CD4-positive, alpha-beta T cell treated with Interleukin-17A for 4 hours (primary cell): Measurements from ENCODE around the gene TMEM14A.
"Not testable (repeated sequence)": the region's sequence is repeated elsewhere in the genome, so short reads cannot be mapped to it uniquely, and the experiment has no call there.

Source experiments
- DNase-seq: peaks from one replicate; pipeline ENCODE4 v3.0.0-alpha.2; 2020; ENCODE audit warnings: mixed read lengths

The TMEM14A gene

DNA sequence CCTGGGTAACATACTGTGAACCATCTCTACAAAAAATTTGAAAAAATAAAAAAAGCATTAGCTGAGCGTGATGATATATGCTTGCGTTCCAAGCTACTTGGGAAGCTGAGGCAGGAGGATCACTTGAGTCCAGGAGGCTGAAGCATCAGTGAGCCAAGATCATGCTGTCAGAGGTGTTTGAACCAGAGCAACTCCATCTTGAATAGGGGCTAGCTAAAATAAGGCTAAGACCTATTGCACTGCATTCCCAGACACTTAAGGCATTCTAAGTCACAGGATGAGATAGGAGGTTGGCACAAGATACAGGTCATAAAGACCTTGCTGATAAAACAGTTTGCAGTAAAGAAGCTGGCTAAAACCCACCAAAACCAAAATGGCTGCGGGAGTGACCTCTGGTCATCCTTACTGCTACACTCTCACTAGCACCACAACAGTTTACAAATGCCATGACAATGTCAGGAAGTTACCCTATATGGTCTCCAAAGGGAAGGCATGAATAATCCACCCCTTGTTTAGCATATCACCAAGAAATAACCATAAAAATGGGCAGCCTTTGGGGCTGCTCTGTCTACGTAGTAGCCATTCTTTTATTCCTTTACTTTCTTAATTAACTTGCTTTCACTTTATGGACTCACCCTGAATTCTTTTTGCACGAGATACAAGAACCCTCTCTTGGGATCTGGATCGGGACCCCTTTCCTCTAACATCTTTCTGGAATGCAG is 34.0 kb downstream of the TMEM14A start:
- DNase-seq = not testable (repeated sequence)

DNA sequence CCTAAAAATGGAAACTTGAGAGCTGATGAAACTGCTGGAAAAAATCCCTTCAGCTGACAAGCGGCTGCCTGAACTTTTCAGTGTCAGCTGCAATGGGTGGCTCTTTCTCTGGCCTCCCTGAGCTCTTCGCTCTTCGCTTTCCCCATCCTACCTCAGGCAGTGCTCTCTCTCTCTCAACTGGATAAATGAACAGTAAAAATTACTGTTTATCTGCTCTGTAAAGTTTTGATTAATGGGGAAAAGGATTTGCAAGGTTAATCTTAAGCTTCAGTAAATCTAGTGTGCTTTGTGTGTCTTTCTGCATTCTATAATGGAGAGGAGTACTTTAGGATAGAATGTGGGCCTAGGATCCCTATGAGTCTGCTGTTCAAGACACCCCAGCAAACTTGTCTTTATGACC is 35.1 kb downstream of the TMEM14A start:
- no peak for DNase-seq

DNA sequence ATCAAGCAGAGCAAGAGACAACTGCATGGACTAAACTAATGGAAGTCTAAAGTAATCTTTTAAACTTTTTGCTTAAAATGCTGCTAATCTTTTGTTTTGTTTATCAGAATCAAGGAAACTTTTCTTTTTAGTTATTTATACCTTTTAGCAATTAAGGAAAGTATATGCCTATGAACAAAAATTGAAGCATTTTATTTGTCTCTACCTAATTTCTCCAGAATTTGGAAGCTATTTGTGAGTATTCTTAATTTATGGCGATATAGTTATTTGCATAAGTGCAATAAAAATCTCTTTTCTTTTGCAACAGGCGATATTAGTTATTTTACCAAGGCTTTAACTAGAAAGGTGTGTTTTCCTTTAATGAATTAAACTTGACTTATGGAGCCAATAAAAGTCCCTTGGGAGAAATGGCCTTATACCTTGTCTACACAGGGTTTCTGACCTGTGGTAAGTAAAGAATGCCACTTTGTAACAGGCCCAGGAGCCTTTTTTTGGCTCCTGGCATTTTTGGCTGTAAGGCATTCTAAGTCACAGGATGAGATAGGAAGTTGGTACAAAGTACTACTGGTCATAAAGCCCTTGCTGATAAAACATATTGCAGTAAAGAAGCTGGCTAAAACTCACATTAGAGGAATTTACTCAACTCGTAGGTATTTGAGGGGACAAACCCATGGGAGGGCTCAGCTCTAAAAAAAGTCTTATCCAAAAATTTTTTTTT is 37.2 kb downstream of the TMEM14A start:
- DNase-seq = no peak

DNA sequence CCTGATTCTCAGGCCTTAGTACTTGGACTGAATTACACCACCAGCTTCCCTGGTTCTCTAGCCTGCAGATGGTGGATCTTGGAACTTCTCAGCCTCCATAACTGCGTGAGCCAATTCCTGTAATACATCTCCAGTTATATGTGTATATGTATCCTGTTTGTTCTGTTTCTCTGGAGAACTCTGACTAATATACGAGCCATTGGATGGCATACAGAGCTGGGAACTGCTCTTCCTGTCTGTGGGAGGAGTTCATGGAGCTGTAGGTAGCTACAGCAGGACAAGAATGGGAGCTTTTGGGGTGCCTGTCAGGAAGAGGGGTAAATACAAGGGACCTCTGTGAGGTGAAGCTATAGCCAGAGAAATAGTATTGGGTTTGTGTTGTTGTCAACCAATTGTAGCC is 41.2 kb downstream of the TMEM14A start:
- no peak for DNase-seq

DNA sequence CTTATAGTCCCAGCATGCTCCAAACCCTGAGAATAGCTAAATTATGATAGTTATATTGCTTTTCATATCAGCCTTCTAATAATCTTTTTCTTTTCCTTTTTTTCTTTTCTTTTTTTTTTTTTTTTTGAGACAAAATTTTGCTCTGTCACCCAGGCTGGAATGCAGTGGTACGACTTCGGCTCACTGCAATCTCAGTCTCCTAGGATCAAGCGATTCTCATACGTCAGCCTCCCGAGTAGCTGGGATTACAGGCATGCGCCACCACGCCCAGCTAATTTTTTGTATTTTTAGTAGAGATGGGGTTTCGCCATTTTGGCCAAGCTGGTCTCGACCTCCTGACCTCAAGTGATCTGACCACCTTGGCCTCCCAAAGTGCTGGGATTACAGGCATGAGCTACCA is 43.8 kb downstream of the TMEM14A start:
- not testable (repeated sequence) for DNase-seq

DNA sequence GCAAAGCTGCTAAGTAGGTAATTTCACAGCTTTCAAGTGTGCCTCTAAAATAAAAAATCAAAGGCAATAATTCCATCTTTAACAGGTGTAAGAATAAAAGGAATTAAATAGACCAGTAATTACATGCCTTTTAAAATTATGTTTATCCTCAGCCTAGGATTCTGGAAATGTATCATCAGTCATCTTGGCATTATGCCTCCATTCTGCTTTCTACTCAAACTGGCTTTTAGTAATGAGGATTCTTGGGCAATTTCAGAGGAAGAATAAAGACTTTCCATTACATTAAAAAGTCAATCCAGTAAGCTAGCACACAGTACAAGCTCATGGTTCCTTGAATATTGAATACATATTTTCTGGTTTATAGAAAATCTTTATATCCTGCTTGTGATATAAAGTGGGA is 47.6 kb downstream of the TMEM14A start:
- no peak for DNase-seq

DNA sequence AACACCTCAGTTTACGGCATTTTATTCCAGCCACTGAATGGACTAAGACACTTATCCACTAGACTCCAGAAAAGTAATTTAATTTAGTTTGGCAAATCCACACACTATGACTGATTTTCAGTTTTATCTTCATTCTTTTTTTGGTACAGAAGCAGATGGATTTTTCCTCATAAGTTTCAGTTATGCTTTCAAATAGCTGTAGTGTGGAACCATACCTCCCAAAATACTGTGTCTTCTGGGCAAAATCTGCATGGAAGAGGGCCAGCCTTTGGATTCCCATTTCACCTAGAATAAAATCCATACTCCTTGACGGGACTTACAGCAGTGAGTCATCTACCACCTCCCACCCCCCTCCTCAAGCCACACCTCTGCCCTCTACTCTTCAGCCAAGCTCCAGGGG is 49.4 kb downstream of the TMEM14A start:
- no peak for DNase-seq

DNA sequence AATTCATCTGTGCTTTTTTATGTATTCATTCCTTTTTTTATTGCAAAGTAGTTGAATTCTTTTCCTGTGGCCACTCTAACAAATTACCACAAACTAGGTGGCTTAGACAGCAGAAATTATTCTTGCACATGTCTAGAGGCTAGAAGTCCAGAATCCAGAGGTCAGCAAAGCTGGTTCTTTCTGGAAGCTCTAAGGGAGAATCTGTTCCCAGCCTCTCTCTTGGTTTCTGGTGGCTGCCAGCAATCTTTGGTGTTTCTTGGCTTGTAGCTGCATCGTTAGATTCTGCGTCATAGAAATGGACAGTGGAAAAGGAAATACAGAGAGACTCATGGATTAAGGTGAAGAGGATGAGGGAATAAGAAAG is 53.1 kb downstream of the TMEM14A start:
- no peak for DNase-seq

DNA sequence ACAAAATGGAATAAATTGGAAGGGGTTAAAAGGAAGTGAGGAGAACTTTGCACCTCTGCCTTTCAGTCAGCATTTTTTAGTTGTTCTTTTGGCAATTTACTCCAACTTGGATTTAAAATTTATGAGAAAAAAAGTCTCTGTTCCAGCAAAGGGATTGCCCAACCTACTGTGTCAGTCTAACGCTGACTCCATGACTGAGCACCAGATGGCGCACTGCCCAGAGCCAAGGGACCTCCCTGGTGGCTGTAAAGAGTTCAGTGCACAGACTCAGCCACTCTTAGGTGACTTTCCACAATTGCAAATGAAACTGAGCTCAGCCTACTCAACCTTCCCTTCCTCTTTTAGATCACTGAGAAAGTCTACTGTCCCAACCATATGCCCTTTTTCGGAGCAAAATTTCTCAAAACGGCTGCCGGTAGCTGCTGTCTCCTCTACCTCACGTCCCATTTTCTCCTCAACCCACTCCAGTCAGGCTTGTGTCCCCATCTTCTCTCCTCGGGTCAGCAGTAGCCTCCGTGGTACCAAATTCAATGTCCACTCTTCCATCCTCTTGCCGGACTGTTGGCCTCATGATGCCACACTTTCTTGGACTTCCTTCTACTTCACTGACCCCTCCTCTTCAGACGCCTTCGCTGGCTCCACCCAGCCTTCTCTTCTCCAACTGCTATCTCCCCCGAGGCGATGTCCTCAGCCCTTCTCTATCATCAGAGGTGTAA is 53.7 kb downstream of the TMEM14A start:
- DNase-seq = peak; percentile 49

DNA sequence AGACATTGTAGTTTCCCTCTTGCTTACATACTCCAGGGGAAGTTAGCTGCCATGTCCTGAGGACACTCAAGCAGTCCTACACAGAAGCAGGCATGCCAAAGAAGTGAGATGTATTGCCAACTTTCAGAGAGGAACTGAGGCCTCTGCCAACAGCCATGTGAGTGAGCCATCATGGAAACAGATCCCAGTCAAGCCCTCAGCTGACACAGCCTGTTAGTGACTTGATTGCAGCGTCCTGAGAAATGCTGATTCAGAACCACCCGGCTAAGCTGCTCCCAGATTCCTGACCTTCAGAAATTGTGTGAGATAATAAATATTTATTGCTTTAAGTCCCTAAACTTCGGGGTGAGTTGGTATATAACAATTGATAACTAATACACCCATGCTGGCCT is 54.2 kb downstream of the TMEM14A start:
- DNase-seq = no peak

DNA sequence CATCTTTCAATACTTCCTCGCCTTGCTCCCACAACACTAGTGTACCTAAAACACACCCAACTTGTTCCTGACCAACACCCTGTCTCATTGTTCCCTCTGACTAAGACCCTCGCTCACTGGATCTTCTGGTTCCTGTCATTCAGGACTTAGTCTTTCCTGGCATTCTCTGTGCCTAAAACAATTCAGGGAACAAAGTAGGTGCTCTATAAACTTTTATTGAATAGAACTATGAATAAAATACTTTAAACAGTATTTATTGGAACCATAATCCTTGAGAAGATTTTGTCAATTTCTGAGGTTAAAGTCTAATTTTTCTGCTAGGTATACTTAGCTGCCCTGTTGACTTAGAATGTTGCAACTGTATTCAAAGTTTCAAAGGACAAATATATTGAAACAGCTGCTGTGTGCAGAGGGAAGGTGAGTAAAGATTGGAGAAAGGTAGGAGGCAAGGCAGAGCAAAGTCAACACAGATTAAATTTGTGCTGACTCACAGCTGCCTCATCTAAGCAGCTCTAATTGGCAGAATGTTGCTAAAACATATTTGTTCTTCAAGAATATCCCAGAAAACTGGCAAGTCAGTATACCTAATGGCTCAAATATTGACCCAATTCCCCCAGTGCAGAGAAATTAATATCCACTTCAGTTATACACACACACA is 54.8 kb downstream of the TMEM14A start:
- no peak for DNase-seq

DNA sequence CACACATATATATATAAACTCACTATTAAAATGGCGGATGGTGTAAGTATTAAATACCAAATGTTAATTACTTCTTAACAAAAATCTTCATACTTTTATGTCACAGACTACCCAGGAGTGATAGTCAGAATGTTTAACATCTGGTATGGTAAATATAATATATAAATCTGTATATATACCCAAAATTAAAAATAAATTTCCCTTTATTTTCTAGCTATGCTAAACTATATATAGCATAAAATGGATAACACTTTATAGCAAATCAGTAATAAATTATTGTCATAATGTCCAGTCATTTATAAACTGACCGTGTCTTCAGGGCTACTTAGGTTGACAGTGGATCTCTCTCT is 55.3 kb downstream of the TMEM14A start:
- no peak for DNase-seq

DNA sequence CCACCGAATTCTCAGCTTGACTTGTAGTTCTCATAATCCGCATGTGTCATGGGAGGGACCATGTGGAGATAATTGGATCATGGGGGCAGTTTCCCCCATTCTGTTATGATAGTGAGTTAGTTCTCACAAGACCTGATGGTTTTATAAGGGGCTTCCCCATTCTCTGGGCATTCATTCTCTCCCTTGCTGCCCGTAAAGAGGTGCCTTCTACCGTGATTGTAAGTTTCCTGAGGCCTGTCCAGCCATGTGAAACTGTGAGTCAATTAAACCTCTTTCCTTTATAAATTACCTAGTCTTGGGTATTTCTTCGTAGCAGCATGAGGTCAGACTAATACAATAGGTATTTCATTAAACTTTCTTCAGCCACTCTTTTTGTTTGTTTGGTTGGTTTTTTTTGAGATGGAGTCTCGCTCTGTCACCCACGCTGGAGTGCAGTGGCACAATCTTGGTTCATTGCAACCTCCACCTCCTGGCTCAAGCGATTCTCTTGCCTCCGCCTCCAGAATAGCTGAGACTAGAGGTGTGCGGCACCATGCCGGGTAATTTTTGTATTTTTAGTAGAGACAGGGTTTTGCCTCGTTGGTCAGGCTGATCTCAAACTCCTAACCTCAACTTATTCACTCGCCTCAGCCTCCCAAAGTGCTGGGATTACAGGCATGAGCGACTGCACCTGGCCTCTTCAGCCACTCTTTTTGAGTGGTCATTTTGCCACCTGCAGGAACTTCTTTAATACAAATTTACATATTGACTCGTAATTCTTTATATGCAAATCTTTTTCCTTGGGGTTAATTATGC is 56.0 kb downstream of the TMEM14A start:
- DNase-seq = no peak

DNA sequence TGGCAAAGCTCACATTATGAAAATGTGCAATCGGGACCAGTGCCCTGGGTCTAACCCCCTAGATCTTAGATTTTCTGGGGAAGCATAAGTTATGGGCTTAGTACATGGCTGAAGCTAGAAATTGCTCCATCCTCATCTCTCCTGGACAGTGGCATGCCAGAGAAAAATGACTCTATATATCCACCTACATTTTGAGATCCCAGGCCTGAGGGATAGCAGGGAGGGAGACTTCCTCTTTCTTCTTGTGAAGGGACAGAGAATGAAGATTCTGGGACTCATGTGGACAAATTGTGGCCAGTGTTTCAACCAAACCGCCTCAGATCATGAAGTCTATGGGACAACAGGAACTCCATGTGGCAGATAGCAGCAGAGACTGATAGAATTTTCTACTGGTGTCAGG is 57.0 kb downstream of the TMEM14A start:
- no peak for DNase-seq

DNA sequence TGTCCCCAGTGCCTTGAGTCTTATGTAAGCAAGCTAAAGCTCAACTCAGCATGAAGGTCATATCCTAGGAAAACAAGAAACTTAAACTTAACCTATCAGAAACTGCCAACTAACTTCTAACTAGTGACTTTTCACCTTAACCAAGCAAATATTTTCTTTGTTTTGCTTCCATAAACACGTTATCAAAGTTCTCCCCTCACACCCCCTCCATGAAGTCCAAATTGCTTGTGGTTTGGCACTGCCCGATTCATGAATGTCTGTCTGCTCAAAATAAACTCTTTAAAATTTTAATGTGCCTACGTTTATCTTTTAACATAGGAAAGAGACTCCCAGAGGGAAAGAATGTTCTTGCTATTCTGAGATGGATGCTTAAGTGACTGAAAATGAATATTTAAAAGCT is 57.5 kb downstream of the TMEM14A start:
- DNase-seq = no peak

DNA sequence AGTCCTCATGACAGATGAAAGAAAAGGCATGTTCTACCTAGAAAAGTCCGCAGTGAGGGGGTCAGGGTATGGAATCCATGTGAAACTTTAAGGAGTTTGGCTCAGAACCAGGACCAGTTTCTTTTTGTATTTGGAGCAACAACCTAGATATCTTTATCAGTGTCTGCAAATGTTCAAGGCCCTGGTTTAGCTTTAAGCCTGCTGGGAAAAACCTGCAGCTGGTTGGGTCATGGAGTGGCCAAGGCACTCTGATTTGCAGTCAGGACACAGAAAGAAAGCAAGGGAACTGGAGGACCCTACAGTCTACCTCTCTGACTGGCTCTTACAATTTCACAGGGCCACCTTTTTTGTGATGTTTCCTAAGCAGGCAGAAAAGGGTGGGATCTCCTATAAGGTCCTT is 58.7 kb downstream of the TMEM14A start:
- DNase-seq = no peak

DNA sequence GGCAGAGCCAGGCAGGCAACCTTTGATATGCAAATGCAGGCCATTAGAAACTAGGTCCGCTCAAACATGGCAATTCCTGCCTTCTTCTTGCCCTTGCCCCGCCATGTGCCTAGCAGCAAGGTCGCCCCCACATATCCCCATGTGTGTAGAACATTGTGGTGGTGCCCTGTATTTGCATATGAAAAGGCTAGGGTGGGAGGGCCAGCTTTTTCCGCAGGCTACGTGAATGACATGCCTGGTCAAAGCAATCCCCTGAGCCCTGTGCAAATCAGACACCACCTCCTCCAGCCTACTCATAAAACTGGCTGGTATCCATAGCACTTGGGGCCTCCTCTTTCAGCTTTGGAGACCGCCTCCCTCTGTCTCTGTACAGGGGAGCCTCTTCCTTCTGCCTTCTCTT is 60.8 kb downstream of the TMEM14A start:
- DNase-seq = no peak

DNA sequence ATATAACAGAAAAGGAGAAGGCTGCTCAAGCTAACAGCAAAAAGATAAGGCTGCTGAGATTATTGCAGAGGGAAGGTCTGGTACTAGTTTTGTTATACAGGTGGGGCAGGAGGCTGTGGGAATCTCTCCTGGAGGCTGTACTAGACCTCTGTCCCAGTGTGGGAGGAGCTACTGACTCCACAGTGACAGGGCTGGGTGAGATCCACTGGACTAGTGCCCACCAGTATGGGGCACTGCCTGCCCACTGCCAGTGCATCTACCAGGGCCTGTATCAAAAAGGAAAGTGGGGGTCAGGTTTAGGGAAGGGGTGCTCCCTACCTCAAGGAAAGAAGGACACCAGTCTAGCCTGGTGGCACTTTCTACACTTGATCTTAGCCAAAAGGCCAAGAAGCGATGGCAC is 62.3 kb downstream of the TMEM14A start:
- no peak for DNase-seq

DNA sequence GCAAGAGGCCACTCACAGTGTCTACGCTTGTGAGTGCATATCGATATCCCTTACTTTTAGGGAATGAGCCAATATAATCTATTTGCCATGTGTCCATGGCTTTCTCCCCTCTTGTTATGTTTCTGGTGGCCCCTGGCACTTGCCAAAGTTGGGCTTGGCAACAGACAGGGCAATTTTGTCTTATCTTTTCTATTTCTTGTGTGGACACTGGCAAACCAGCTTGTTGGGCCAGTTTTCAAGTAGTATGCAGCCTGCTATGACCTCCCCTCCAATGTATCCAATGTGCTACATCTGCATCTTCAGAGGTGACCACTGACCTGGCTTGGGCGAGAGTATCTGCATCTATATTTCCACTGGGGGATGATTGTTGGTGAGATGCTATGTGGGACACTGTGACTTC is 63.2 kb downstream of the TMEM14A start:
- no peak for DNase-seq

DNA sequence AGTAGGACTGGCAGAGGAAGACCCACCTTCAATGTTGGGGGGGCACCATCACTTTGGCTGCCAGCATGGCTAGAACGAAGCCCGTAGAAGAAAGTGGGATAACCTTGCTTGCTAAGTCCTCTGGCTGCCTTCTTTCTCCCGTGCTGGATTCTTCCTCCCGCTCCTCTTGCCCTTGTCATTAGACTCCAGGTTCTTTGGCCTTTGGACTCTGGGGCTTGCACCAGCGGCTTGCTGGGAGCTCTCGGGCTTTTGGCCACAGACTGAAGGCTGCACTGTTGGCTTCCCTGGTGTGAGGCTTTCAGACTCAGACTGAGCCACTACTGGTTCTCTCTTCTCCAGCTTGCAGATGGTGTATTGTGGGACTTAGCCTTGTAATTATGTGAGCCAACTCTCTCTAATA is 64.2 kb downstream of the TMEM14A start:
- no peak for DNase-seq

DNA sequence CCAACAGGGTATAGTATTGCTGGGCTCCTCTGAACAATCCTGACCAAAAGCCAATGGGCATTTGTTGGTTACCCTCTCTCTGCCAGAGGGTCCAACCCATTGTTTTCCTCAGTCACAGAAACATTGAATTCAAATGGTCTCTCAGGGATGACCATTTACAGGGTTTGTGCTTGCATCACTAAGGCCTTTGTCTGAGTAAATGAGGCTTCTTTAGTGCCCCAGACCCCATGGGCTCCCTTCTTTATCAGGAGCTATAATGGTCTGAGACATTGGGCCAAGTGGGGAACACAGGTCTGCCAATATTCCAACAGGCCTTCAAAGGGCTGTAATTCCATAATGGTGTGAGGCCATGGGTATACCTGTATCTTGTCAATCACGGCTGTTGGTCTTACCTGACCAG is 65.2 kb downstream of the TMEM14A start:
- DNase-seq = no peak
